Measurements from ENCODE around the gene ARF1. TPM values are rescaled to one million over a fixed set of nuclear protein-coding genes. Genes with fewer than 3 reads are reported as not detected.

Gene ARF1
- total RNA-seq, 1 donor from 2014 or later, result 288 TPM

GRCh38 chr1:228079013-228079412, 3.5 kb upstream of the ARF1 start:
- H3K36me3 Mint-ChIP-seq, result no peaks in the 10 kb centered on the region
- H3K4me1 Mint-ChIP-seq (ENCODE audit: unreplicated experiment), result peaks cover 8% of the 10 kb centered on the region
- TF ChIP-seq, protein P1, sequence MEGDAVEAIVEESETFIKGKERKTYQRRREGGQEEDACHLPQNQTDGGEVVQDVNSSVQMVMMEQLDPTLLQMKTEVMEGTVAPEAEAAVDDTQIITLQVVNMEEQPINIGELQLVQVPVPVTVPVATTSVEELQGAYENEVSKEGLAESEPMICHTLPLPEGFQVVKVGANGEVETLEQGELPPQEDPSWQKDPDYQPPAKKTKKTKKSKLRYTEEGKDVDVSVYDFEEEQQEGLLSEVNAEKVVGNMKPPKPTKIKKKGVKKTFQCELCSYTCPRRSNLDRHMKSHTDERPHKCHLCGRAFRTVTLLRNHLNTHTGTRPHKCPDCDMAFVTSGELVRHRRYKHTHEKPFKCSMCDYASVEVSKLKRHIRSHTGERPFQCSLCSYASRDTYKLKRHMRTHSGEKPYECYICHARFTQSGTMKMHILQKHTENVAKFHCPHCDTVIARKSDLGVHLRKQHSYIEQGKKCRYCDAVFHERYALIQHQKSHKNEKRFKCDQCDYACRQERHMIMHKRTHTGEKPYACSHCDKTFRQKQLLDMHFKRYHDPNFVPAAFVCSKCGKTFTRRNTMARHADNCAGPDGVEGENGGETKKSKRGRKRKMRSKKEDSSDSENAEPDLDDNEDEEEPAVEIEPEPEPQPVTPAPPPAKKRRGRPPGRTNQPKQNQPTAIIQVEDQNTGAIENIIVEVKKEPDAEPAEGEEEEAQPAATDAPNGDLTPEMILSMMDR (conservative IDR thresholded peaks at IDR 0.05), result no peak
- H3K9me3 Mint-ChIP-seq, result no peaks in the 10 kb centered on the region
- H3K27ac Mint-ChIP-seq, result peak overlapping the region; percentile 59
- DNase-seq (ENCODE audit: extremely low spot score, unreplicated experiment), result no peak
- H3K4me3 Mint-ChIP-seq, result no peak overlapping the region
- H3K27me3 Mint-ChIP-seq, result peaks cover 9% of the 10 kb centered on the region

DNA sequence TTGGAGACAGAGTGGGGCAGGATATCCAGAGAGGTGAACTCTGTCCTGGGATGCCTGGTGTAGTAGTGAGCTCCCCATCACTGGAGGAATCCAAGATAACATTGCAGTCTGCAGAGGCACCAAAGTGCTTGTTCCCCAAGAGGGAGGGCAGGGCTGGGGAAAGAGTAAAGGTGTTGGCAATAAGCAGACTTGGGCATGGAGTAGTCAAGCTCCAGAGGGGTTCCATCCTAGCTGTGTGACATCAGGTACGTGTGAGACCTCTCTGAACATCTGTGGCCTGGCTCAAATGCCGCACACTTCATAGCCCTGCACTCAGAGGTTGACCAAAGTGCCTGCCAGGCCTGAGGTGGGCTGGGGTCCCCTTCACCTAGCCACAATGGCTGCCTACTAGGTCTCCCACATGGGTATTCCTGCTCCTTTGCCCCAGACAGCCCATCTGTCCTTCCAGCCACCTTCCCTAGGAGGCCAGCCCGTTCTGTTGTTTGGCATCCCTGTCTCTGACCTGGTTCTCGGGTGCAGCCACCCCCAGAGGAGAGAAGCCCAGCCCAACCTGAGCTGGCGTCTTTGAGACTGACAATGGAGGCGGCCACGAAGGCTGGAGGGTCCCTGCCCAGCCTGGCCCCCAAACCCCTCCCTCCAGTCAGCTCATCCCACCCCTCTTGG, 2.8 kb upstream of the ARF1 start:
- Mint-ChIP-seq H3K4me1 (ENCODE audit: unreplicated experiment) (peaks cover 11% of the 10 kb centered on the region), H3K27ac (peak overlapping the region; percentile 59), H3K9me3 (no peaks in the 10 kb centered on the region), H3K27me3 (peaks cover 4% of the 10 kb centered on the region), H3K36me3 (no peaks in the 10 kb centered on the region), H3K4me3 (no peak overlapping the region)
- DNase-seq (ENCODE audit: extremely low spot score, unreplicated experiment), result no peak
- TF ChIP-seq, protein P1 (conservative IDR thresholded peaks at IDR 0.05), result no peak

- TF ChIP-seq, protein P1 (conservative IDR thresholded peaks at IDR 0.05), result no peak
- H3K4me3 Mint-ChIP-seq, result peak overlapping the region; percentile 85
- no peaks in the 10 kb centered on the region for H3K36me3 Mint-ChIP-seq
- H3K4me1 Mint-ChIP-seq (ENCODE audit: unreplicated experiment), result peaks cover 21% of the 10 kb centered on the region
- no peaks in the 10 kb centered on the region for H3K9me3 Mint-ChIP-seq
- no peak for DNase-seq (ENCODE audit: extremely low spot score, unreplicated experiment)
- peak overlapping the region; percentile 77 for H3K27ac Mint-ChIP-seq
- peaks cover 4% of the 10 kb centered on the region for H3K27me3 Mint-ChIP-seq
These were observed 1.4 kb upstream of the ARF1 start for GRCh38 chr1:228081144-228081543.

DNA sequence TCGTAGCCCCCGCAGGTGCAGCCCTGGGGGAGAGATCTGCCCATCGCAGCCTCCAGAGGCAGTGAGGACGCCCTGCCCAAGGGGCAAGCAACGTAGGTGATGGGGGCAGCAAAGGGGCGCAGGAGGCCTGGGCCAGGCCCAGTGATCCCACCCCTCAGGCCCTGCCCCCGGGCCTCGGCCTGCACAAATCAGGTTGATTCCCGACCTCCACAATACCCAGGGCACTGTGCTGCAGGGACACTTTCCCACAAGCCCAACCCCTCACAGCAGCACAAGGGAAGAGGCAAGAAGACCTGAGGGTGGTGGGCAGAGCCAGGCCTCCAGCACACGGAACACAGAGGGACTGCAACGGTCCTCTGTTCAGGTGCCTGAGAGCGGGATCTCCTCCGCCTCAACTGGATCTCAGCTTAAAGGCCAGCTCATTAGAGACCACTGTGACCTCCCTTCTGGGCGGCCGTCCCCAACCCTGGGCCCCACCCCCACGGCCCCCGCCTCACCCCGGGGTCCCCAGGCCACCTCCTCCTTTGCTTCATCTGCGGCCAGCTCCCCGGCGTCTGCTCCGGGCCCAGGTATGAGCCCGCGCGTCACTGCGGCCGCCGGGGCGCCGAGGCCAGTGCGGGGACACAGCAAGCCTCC, 812 bp upstream of the ARF1 start:
- peaks cover 4% of the 10 kb centered on the region for H3K27me3 Mint-ChIP-seq
- no peaks in the 10 kb centered on the region for H3K36me3 Mint-ChIP-seq
- DNase-seq (ENCODE audit: extremely low spot score, unreplicated experiment), result no peak
- TF ChIP-seq, protein P1 (conservative IDR thresholded peaks at IDR 0.05), result no peak
- H3K4me1 Mint-ChIP-seq (ENCODE audit: unreplicated experiment), result peaks cover 24% of the 10 kb centered on the region
- peak overlapping the region; percentile 77 for H3K27ac Mint-ChIP-seq
- H3K9me3 Mint-ChIP-seq, result no peaks in the 10 kb centered on the region
- peak overlapping the region; percentile 85 for H3K4me3 Mint-ChIP-seq

DNA sequence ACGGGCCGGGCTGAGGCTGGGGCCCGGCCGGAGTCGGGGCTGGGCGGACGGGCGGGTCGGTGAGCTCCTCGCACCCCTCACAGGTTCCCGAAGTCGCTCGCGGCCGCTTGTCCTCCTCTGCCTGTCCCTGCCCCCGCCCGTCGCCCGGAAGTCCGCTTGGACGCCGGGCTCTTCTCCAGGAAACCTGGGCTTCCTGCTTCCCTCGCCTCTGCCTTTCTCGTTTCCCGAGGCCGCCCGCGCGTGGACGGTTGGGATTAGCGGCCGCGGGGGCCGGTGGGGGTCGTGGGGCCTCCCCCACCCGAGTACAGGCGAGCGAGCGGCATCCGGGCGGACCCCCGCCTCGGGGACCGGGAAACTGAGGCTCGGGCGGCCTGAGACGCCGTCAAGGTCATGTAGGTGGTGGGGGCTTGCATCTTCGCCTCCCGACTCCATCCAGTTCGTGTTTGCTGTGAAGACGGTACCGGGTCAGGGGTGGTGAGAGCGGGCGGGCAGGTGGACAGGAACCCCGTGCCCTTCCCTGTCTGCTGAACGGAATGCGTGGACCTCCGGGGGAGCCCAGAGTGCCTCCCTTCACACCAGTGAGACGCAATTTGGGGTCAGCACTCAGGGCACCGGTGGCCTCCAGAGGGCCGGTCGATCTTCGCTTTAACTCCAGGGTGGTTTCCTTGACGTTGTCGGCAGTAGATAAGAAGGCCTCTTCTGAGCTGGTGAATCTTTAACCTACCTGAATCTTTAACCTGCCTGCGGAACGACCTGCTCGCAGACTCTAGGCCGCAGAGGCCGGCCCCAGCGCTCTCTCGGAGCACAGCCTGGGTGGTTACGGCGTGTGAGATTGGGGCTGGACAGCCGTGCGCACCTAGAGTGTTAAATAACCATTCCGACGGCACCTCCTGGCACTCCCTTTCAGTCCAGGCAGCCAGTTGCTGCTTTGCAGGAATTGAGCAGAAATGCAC, 686 bp downstream of the ARF1 start:
- Mint-ChIP-seq H3K9me3 (no peaks in the 10 kb centered on the region), H3K27ac (peak overlapping the region; percentile 99), H3K27me3 (no peaks in the 10 kb centered on the region), H3K4me3 (peak overlapping the region; percentile 98), H3K4me1 (ENCODE audit: unreplicated experiment) (peaks cover 37% of the 10 kb centered on the region), H3K36me3 (peaks cover 4% of the 10 kb centered on the region)
- TF ChIP-seq, protein P1 (conservative IDR thresholded peaks at IDR 0.05), result no peak
- no peak for DNase-seq (ENCODE audit: extremely low spot score, unreplicated experiment)
